GM12878 (cell line): ENCODE data around the gene MMD. TPM values are rescaled to one million over a fixed set of nuclear protein-coding genes. Genes with fewer than 3 reads are reported as not detected.
A peak's percentile ranks its signal among the peaks of the same experiment; 100 is the strongest.

Experiments used
- ATAC-seq: fragments of 200-7000 bp; cut with Tn5 transposase; 3 replicates; pipeline ENCODE4 v1.9.1; 2020; ENCODE audit warnings: mild to moderate bottlenecking, moderate library complexity
- BruUV-seq: library from RNA; stranded (reverse); fragments of 400-500 nt; replicated peaks from 2 replicates; lab custom pipeline; 2021; lab: Mats Ljungman, UMichigan
- CTCF ChIA-PET: fragments of 300-600 bp; sonication (Branson Sonifier 250); formaldehyde crosslinking; extraction: SDS; loops from one replicate; lab custom pipeline; 2021; ENCODE audit warnings: inconsistent platforms; lab: Yijun Ruan, JAX
- POLR2A ChIA-PET: fragments of 350-600 bp; formaldehyde crosslinking; extraction: SDS; loops from one replicate; lab custom pipeline; 2021; ENCODE audit warnings: inconsistent platforms; lab: Charles Lee
- RAD21 ChIA-PET: fragments of 300-600 bp; sonication (Branson Sonifier 250); formaldehyde crosslinking; loops from one replicate; lab custom pipeline; 2023; ENCODE audit warnings: antibody characterized with exemption; ENCODE audit not compliant: unreplicated experiment; lab: Charles Lee
- SMC1A ChIA-PET: fragments of 300-600 bp; sonication (Branson Sonifier 250); formaldehyde crosslinking; loops from one replicate; lab custom pipeline; 2023; ENCODE audit not compliant: unreplicated experiment, uncharacterized antibody; lab: Charles Lee
- DNase-seq: peaks from one replicate; pipeline ENCODE4 v3.0.0-alpha.2; 2011; ENCODE audit warnings: low read depth, low spot score
- FAIRE-seq: peaks from 3 replicates; lab custom pipeline; 2011; peaks lifted over from hg19 to GRCh38; lab: Jason Lieb, UNC
- H2AFZ ChIP-seq: 2 replicates; pipeline ENCODE4 v1.6.0; 2011; ENCODE audit warnings: low read depth, low read length, control low read depth; ENCODE audit not compliant: control insufficient read depth
- H3K27ac ChIP-seq: 2 replicates; pipeline ENCODE4 v1.5.1; 2011; ENCODE audit warnings: control low read depth; ENCODE audit not compliant: control insufficient read depth, insufficient read depth
- H3K27me3 ChIP-seq, 2 experiments: replicated peaks in 1 of 2; 2 replicates each; pipeline versions ENCODE4 v1.6.0 to v1.6.1; 2011; ENCODE audit warnings: low read length in 1 of 2; ENCODE audit not compliant: control insufficient read depth in 2 of 2, insufficient read depth in 2 of 2
- H3K36me3 ChIP-seq, 2 experiments: 2 replicates each; pipeline ENCODE4 v1.5.1; 2011; ENCODE audit warnings: low read length in 1 of 2; ENCODE audit not compliant: control insufficient read depth in 2 of 2, insufficient read depth in 2 of 2
- H3K4me1 ChIP-seq: 2 replicates; pipeline ENCODE4 v1.6.1; 2011; ENCODE audit warnings: mild to moderate bottlenecking, low read length, moderate library complexity, mixed read lengths; ENCODE audit not compliant: control insufficient read depth, insufficient read depth
- H3K4me2 ChIP-seq: 2 replicates; pipeline ENCODE4 v1.6.0; 2011; ENCODE audit warnings: control low read depth; ENCODE audit not compliant: control insufficient read depth, insufficient read depth
- H3K4me3 ChIP-seq: fragments of 200-600 bp; sonication (generic); 2 replicates; pipeline ENCODE4 v1.5.1; 2016
- H3K79me2 ChIP-seq: 2 replicates; pipeline ENCODE4 v1.6.0; 2011; ENCODE audit warnings: low read length; ENCODE audit not compliant: control insufficient read depth, insufficient read depth
- H3K9ac ChIP-seq: 2 replicates; pipeline ENCODE4 v1.8.0; 2011; ENCODE audit warnings: low read length, control low read depth, mixed read lengths; ENCODE audit not compliant: control insufficient read depth, insufficient read depth
- H3K9me3 ChIP-seq: replicated peaks from 3 replicates; pipeline ENCODE4 v1.5.1; 2011; ENCODE audit warnings: mild to moderate bottlenecking, low read length; ENCODE audit not compliant: control insufficient read depth, insufficient read depth
- H4K20me1 ChIP-seq: 2 replicates; pipeline ENCODE4 v1.6.0; 2011; ENCODE audit not compliant: control insufficient read depth, insufficient read depth
- ELK1 ChIP-seq: IDR thresholded peaks from 2 replicates; pipeline ENCODE4 v1.6.1; 2012; ENCODE audit warnings: low read depth, low read length, improper control_type of control experiment
- IKZF2 ChIP-seq, 2 experiments: fragments of 450-650 bp; IDR thresholded peaks; 2 replicates each; pipeline ENCODE4 v1.6.1; 2017; ENCODE audit warnings: mild to moderate bottlenecking in 2 of 2, moderate library complexity in 2 of 2
- NFIC ChIP-seq: IDR thresholded peaks from 2 replicates; pipeline ENCODE4 v1.6.1; 2012; ENCODE audit warnings: low read depth, mild to moderate bottlenecking, inconsistent platforms, low read length, moderate library complexity
- WGBS: methylation state at CpG from one replicate; pipeline ENCODE4 v1.1.6; 2016; ENCODE audit warnings: low lambda C conversion rate; ENCODE audit not compliant: insufficient replicate concordance, insufficient coverage; ENCODE audit errors: missing lambda C conversion rate; 5-methylcytosine and 5-hydroxymethylcytosine counted together
- in situ Hi-C: fragments of 300-500 bp; cut with MboI; formaldehyde crosslinking; loops from 9 replicates; pipeline ENCODE4 v1.14.3; 2018; ENCODE audit warnings: mixed read lengths
- intact Hi-C: fragments of 100-400 bp; cut with micrococcal nuclease; formaldehyde crosslinking; loops from one replicate; pipeline ENCODE4 v1.14.2; 2022; ENCODE audit not compliant: unreplicated experiment
- polyA plus RNA-seq, 11 experiments: library from polyadenylated mRNA; depleted of rRNA in 4 of 11; unstranded in 6 of 11; stranded (reverse) in 5 of 11; fragments of >200 nt; fragmentation: Nextera tagmentation in 4 of 11; fragmentation: Illumina TruSeq in 1 of 11; extraction: Ambion mirVana in 4 of 11; extraction: Trizol in 1 of 11; gene quantifications; 1 replicate in 1 of 11; 2 replicates in 10 of 11; pipeline versions ENCODE4 v1.2.1 to v1.2.3, GENCODE V29; 2011 to 2016; ENCODE audit warnings: inconsistent platforms in 2 of 11, missing spikeins in 2 of 11, low read depth in 1 of 11
- total RNA-seq, 4 experiments: library from RNA; depleted of rRNA in 3 of 4; stranded (reverse); fragments of >200 nt in 3 of 4; fragmentation: Illumina TruSeq in 1 of 4; extraction: Trizol in 1 of 4; gene quantifications; 2 replicates each; pipeline versions ENCODE4 v1.2.1 to v1.2.3, GENCODE V29; 2013 to 2021

Gene MMD
- total and polyA plus RNA-seq, 10 of the 15 experiments (the other 5 are each of a cell fraction or from before 2014, with no cell fraction given) = 8.0 to 46.7 (median 22.3) TPM

GRCh38 chr17:55416470-55417052 lies 5.1 kb downstream of the MMD start:
- intact Hi-C loops = no loop called here
- Histone ChIP-seq H3K9me3 (no peaks in the 10 kb centered on the region), H4K20me1 (no peaks in the 10 kb centered on the region), H3K79me2 (peaks cover 79% of the 10 kb centered on the region)
- no peak for DNase-seq
- TF ChIP-seq NFIC = 0 out of 2 replicates have a peak, but pooled peaks have one; percentile 6
- no peak for TF ChIP-seq ELK1
- TF ChIP-seq IKZF2 (IDR thresholded peaks at IDR 0.05) = peak in 1 of 2 experiments; percentile 20; a peak in 1 of 4 replicates
- TF ChIP-seq, all 136 proteins: peak for 2
- BruUV-seq = no TSS peak
- POLR2A ChIA-PET = interaction anchor here (0.8 to 1.7 kb wide), 3 partner anchors 14 to 48 kb away, joined by 4 to 8 read pairs (median 6); no protein-coding TSS in a partner anchor
- SMC1A ChIA-PET = interaction anchor here (0.9 to 16.9 kb wide), 14 partner anchors 9 to 334 kb away, joined by 4 to 359 read pairs (median 16); partner anchors contain the start of genes PCTP and SMIM36
- peak overlapping the region; percentile 52; the same call in 1 of the 2 replicates for H3K4me3 ChIP-seq
- ATAC-seq (no peak), FAIRE-seq (no peak)
- peak overlapping the region; percentile 77 for H3K4me2 ChIP-seq
- H3K36me3 ChIP-seq = peaks cover 3 to 13% of the 10 kb centered on the region in 2 experiments
- H3K4me1 ChIP-seq = peaks cover 9% of the 10 kb centered on the region; the same call in 1 of the 2 replicates
- H3K27ac ChIP-seq = peak overlapping the region; percentile 58
- H2AFZ ChIP-seq = no peak overlapping the region
- H3K27me3 ChIP-seq = no peaks in the 10 kb centered on the region
- CTCF ChIA-PET = interaction anchor here (0.6 to 5.3 kb wide), 8 partner anchors 10 to 510 kb away, joined by 3 to 32 read pairs (median 4); partner anchors contain the start of gene SMIM36
- H3K9ac ChIP-seq = peak overlapping the region; percentile 10
- 62% methylated on average over 4 of the region's 4 CpGs for WGBS
- RAD21 ChIA-PET = interaction anchor here (1.5 to 8.9 kb wide), 8 partner anchors 10 to 96 kb away, joined by 4 to 99 read pairs (median 12); partner anchors contain the start of gene SMIM36
- in situ Hi-C loops = no loop called here
